ENCODE results near the gene CCDC148.
"Not testable (repeated sequence)": the region's sequence is repeated elsewhere in the genome, so short reads cannot be mapped to it uniquely, and the experiment has no call there.

The CCDC148 gene

DNA sequence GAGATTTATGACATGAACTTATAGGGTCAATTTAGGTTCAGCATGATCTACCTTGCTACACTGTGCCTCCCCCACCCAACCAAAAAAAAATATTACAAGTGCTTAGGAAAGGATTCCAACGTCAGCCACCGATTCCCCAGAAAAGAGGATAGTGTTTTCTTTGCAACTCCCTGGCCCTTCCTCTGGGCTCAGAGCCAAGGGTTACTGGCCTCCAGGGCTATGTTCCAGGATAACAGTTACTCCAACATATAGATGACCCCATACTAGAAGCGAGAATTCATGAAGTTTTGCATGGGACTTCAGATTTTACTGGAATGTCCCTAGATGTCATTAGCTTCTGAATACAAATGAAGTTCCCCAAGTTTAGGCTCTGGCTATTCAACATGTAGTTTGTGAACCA, 182.8 kb downstream of the CCDC148 start:
- DNase-seq, result no peak

DNA sequence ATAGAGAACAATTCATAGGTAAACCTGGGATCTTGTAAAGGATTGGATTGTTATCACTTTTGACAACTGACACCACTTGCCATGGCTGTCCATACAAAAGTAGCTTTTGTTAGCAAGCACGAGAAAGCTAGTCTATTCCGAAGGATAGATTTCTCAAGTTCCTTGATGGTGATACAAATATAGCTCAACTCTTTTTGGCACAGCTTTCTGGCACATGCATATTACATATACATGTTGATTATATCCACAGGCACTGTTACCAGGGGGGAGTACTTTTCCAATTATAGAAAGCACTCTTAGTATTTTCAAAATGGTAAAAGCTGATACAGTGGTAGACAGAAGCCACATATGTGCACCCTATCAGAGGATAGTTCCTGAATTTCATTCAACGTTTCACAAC, 186.0 kb downstream of the CCDC148 start:
- DNase-seq, result no peak

DNA sequence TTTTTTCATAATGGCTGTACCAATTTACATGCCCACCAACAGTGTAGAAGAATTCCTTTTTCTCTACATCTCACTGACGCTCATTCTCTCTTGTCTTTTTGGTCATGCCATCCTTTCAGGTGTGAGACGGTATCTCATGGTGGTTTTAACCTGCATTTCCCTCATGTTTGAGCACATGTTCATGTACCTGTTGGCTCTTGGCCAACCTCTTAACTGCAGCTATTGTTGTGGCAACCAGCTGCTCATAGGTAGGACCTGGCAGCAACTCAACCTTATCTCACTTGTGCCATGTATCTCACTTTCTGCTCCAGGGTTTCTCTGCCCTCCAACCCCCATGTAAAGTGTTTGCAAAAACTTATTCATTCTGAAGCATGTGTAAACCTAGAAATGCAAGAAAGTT, 187.4 kb downstream of the CCDC148 start:
- no peak for DNase-seq

DNA sequence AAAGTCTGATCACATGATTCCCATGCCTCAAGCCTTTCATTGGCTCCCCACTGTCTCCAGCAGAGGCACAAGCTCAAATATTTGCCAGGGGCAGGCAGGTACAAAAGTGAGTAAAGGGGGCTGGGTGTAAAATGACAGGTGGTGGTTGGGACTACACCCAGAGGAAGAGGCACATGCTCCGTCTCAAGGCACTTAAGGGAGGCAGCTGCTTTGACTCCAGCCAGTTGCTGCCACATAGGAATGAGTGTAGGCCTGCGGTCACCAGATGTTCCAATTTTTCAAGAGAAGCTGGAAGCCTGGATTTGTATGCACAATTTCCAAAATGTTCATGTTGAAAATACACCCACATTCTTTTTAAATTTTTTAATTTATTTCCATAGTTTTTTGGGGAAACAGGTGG, 190.4 kb downstream of the CCDC148 start:
- no peak for DNase-seq

DNA sequence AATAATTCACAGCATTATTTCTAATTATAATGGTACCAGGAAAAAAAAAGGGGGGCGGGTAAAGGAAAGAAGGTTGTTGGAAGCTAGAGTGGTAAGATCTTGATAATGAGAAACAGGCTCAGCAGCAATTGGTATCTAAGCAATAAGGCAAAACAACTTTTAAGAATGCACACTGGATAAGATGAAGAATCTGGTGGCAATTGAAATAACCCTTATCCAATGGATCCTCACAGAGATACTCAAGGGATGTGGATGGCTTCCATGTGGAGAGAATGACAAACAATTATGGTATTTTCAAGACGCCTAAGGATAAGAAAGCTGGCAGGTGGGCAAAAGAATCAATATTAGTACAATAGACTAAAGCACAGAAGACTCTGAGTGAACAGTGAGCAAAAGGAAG, 201.3 kb downstream of the CCDC148 start:
- no peak for DNase-seq

DNA sequence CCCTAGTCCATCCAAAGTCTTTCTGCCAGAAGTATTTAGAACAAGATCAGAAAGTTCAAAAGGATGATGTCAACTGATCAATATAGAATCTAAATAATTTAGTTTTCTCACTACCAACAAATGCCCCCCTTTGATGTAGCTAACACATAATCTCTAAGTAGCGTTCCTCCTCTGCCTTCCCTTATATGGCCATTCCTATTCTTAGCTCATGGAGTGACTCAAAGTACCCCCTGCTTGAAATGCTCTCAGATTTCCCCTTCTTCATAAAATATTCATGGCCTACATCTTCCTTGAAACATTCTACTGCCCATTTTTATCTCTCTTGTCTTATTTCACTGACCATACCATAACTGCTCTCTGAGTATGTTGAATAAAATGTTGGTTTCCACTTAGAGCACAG, 203.4 kb downstream of the CCDC148 start:
- no peak for DNase-seq

DNA sequence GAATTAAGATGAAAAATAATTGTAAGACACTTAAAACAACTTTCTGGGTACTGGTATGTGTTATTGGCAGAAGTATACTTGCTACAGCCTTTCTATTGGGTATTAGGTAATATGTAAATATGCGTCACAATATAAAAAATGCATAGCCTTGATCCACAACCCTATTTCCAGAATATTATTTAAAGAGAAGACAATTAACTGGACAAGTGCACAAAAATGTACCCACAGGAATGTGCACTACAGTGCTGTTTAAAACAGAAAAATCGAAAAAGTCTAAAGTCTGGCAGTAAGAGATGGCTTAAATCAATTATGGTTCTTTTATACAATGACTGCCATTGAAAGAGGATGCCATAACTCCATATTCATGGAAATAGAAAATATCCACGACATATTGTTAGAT, 205.2 kb downstream of the CCDC148 start:
- DNase-seq, result no peak

DNA sequence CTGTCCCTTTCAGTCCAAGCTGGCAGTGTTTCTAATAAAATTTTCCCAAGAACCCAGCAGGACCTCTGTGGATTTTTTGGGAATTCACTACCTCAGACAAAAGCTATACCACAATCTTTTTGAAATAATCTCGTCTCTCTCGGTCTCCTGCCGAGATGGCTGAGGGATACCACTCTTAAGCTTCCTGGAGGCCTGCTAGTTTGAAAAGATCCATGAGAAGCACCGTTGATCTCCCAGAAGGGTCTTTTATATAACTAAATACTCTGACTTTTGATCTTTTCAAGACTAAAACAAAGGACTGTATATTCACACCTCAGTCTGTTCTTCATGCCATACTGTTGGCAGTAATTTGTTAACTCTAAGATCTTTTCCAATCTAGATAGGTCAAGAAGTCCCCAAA, 213.2 kb downstream of the CCDC148 start:
- DNase-seq, result no peak

DNA sequence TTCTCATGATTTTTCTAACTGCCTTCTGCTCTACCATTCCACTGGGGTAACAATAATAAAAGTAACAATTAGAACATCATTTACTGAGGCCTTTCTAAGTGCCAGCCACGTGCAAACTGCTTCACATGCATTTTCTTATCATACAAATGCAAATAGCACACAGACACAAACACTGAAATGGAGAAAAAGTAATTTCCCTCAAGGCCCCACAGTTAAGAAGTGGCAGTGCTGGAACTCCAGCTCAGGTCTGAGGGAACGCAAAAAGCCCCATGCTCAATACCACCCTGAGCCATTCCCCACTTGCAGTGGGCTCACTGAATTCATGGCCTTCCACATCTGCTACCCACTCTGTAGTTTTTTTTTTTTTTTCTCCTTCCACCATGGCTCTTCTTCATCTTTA, 214.3 kb downstream of the CCDC148 start:
- DNase-seq, result no peak

DNA sequence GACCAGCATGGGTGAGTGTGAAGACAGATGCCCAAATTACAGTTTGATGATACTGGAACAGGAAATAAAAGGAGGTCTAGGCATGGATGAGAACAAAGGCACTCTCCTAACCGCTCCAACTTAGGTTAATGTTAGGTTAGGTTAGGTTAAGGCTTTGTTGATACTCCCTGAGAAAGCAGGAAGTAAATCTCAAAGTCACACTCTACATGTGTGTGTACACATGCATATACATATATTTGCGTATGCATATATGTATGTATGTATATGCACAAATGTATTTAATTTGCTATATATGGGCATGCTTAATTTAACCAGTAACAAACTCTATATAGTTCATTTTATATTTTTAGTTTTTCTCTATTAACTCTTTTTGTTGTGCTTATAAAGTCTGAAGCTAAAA, 215.6 kb downstream of the CCDC148 start:
- no peak for DNase-seq

DNA sequence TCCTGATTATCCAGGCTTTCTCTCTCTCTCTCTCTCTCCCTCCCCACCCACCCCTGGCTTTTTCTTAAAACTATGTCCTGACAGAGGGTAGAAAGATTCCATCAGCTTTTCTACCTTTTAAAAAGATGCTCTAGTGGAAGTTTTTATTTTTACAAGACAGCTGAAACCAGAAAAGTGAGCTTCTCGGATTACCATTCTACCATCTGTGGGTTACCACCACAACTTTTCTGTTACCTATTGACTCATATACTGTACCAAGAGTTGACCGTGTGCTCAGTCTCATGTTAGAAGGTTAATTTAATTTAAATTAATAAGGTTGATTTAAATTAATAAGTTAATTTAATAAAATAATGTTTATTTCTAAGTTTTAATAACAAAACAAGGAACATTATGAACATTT, 217.3 kb downstream of the CCDC148 start:
- DNase-seq, result no peak

DNA sequence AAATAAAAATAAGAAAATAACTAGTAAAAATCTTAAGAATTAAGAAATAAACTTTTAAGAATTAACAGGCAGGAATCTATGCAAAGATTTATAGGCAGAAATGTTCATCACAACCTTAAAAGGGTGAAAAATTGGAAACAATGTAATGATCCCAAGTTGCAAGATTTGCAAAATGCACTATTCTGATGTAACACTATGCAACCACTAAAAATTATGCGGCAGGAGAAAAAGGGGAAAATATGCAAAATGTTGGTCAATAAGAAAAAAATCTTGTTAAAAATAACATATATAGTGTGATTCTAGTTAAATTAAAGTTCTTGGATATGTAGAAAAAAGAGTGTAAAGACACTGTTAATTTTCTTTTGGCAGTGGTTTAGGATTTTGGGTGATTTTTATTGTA, 222.1 kb downstream of the CCDC148 start:
- no peak for DNase-seq

DNA sequence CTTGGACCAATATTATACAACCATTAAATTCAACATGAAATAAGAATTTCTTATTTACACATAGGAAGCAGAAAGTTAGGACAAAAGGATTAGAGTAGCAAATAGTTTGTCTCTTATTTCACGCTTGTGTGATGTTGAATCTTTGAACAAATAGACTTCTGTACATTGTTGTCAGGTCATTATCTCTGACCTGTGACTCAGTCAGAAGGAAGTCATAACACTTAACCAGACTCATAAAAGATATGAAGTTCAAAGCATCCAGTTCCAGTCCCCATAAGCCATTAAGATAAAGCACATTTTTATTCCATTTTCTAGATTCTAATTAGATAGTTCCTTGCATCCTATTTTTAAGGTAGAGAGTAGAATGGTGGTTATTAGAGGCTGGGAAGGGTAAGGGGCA, 224.1 kb downstream of the CCDC148 start:
- no peak for DNase-seq

DNA sequence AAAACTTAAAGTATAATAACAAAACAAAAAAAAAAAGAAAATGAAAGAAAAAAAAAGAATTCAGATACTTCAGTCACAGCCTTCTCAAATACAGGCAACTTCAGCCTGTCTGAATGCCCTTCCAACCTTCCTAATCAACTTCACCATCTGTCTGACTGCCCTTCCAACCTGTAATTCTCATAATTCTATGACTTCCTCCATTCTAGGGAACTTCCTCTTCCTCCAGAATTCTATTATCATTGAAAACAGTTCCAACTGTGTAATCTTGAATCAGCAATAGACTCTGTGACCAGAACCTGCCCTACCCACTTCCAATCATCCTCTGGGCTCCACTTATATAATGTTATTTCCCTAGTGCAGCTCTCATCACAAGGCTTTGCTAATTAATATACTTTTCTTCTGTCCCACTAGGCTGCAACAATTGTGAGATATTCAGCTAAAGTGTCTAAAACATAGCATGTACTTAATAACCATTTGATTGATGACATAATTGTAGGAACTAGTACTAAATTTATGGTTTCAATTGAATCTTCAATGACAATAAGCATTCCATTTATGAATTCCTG, 227.5 kb downstream of the CCDC148 start:
- no peak for DNase-seq

DNA sequence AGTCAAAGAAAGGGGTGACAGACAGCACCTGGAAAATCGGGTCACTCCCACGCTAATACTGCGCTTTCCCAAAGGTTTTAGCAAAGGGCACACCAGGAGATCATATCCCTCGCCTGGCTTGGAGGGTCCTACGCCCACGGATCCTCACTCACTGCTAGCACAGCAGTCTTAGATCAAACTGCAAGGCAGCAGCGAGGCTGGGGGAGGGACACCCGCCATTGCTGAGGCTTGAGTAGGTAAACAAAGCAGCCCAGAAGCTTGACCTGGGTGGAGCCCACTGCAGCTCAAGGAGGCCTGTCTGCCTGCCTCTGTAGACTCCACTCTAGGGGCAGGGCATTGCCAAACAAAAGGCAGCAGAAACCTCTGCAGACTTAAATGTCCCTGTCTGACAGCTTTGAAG, 233.5 kb downstream of the CCDC148 start:
- DNase-seq, result not testable (repeated sequence)

DNA sequence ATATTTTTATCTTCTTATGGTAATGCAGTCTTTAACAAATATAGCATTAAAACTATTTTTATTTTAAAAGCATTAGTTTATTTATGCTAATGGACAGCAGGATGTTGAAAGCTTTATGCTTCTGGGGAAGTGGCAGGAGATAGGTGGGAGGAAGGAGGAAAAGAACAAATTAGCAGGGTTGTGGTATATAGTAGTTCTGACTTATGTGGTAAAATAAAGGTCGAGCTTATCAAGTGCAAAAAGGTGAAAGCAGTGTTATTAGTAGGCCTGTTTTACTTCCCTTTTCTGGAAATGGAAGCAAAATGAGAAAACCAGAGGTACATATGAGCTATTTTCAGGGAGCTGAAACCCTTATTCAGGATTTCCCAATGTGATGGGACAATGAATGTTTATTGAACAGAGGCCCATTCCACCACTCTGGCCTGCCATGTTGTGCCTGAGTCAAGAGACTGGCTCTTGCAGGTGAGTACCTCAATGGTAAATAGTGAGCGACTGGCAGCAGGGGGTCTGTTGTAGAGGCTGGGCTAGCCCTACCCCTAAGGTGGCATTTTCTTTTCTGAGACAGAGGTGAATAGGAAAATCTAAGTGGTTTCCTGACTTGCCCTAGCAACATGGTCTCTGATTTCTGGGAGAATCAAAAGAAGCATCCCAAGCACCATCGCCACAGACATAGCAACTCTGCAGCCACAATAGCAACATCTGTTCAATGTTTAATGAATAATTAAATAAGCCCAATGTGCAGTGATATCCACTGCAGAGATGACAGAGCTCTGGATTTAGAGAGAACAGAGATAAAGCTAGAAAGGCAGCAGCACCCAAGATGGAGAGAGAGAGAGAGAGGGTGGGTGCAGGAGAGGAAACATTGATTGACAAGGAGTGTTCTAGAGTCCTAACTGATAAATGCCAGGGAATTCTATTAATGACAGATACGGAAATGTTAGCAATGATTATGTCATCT, 235.2 kb downstream of the CCDC148 start:
- no peak for DNase-seq

DNA sequence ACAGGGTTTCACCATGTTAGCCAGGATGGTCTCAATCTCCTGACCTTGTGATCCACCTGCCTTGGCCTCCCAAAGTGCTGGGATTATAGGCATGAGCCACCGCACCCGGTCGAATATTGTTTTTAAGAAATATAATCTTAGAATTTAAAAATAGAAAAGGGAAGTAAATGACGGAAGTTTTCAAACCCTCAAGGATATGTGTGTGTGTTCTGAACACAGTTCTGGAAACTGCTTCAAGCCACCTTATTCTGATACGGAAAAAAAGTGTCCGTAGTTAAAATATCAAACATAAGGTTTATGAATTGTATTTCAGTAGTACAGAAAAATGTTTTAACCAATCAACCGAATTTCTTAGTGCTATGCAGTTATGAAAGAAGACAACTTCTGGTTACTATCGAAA, 239.0 kb downstream of the CCDC148 start:
- DNase-seq, result no peak

DNA sequence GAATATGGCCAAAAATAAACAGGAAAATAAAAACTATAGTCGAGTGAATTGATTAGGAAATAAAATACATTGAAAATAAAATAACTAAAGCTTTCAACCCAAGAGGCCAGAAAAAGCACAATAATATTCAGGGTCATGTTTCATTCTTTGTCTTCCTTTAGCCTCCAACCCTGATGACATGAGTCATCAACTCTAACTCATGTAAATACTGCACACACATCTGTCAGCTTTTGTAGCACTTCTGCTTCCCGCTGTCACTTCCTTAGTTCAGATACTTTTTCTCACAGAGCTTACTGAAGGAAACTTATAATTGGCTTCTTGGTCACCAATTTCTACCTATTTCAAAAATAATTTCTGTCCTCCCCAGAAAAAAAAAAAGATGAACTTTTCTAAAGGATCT, 242.1 kb downstream of the CCDC148 start:
- no peak for DNase-seq

DNA sequence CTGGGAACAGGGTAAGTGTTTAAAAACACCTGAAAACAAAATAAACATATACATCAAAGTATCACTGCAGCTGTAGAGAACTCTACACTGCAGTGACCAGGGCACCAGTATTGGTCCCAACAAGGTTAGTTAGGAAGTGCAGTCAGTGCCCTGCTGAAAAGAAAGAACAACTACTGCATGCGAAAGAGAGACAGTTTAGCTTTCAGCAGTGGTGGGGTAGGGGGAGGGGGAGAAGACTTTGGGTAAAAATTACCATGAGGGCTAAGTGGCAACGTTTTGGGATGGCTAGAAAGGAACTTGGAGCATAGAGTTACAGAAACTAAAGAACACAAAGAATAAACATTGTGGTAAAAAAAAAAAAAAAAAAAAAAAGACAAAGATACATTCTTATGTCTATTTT, 242.8 kb downstream of the CCDC148 start:
- no peak for DNase-seq

DNA sequence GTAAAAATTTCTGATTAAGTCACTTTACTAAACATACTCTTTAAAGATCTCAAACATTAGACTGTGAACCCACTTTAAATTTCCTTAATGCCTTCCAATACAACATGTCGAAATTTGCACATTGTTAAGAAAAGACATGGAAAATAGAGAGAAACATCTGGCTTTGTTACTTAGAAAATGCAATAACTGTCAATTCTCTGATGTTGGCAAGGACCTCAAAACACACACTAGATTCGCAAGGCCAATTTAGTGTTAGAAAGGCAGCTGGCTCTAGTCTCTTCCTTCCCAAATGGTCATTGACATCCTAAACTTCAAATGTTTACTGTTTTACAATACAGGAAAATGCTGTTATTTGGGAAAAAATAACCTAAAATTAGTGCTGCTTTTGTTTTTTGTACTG, 244.3 kb downstream of the CCDC148 start:
- no peak for DNase-seq

DNA sequence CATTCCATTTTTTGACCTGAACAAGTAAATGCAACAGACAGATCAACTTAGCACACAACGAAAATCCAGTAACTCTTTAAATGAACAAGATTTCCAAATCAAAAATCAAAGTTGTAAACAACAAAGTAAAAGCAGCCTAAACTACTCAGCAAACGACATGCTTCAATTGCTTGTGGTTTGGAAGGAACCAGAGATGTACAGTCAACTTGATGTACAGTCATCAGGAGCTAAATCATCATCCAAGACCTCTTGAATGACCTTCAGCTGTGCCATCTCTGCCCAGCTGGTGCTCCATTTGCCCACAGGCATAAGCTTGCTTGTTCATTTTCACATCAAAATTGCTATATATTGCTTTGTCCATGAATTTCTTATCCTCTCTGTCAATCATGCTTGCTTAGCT, 245.1 kb downstream of the CCDC148 start:
- no peak for DNase-seq

DNA sequence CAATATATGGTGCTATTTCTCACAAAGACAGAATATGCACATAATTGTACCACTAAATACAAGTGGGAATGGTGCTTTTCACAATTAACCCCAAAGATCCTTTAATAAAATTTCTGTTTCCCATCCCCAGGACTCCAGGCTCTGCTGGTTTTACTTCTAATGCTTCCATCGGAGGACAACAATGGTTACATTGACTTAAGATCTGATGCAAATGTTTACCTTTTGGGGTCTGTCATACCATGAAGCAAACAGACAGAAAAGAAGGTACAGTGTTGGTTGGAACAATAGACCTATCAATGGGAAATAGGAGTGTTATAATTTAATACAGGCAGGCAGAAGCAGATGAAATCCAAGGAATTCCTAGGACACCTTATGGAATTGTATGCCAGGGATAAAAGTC, 249.2 kb downstream of the CCDC148 start:
- no peak for DNase-seq

DNA sequence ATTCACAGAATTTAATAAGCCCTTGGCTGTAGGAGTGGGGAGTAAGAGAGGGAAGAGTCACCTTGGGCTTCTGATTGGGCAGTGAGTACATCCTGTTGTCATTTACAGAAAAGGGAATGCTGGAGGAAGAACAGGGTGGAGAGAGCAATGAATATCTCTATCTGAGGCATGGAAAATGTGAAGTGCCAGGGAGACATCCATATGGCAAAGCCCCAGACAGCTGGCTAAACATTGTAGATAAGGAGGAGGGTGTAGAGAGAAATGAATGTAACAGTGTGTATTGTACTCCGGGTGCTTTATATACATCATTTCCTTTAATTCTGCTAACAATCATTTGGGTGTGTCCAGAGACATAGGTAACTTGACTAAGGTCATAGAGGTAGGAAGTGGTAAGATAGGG, 251.3 kb downstream of the CCDC148 start:
- no peak for DNase-seq

DNA sequence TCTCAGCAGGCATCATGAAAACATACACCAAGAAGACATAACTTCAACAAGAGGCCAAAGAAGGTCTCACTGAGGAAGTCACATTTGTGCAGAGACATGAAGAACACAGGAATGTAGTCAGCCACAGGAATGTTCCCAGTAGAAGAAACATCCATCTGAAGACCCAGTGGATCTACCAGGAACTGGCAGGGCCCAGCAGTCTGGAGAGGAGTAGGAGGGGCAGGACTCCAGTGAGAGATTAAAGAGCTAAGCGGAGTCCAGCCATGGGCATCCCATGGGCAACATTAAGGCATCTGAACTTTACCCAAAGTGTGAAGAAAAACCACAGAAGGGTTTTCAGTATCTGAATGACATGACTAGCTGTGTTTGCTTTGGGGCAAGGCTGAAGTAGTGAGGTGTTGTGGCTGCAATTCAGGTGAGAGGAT, 251.8 kb downstream of the CCDC148 start:
- DNase-seq, result no peak
